Activated naive CD8-positive, alpha-beta T cell treated with anti-CD3 and anti-CD28 coated beads, Interleukin-2, amount 50 U/mL, for 16 hours (primary cell): ENCODE data around the gene ACTR5.
A peak's percentile ranks its signal among the peaks of the same experiment; 100 is the strongest.
"Not testable (repeated sequence)": the region's sequence is repeated elsewhere in the genome, so short reads cannot be mapped to it uniquely, and the experiment has no call there.

Experiments used
- DNase-seq: peaks from one replicate; pipeline ENCODE4 v3.0.0-alpha.2; 2020; ENCODE audit warnings: low read depth, low spot score

The ACTR5 gene

DNA sequence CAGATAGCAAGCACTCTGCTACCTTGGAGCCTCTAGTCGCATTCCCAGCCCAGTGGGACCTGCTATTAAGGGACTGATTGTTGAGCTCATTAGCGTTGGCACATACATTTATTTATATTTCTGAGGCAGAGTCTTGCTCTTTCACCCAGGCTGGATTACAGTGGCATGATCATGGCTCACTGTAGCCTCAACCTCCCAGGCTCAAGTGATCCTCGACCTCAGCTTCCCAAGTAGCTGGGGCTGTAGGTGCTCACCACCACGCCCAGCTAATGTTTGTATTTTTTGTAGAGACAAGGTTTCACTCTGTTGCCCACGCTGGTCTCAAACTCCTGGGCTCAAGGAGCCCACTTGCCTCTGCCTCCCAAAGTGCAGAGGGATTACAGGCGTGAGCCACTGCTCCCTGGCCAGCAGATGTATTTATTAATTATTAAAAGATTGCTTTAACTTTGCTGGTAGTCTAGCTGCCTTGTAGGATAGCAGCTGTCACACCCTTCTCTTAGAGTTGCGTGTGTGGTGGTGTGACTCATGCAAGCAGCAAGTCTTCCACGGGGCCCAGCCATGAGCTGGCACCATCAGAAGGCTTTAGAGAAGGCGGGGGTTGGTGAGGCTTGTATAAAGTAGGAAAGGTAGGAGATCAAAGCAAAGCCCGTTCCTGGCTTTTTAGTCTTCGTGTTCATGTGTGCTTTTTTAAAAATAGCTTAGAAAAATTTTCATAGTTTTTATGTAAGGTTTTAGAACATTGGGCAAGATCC, 16.5 kb downstream of the ACTR5 start:
- DNase-seq, result peak; percentile 21

DNA sequence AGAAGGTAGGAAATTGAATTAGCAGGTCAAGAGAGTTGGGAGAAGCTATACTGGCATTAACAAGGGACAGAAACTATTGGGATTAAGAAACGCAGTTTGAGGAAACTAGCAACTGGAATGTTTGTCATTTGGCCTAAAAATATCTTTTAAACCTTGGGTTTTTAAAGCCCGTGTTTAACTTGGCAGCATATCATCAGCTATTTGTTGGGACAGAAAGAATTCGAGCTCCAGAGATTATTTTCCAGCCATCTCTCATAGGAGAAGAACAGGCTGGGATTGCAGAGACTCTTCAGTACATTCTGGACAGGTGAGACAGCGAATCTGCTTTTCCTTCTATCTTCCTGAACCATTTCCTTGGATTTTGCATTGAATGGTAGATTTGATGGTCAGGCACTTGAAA, 17.8 kb downstream of the ACTR5 start:
- no peak for DNase-seq

DNA sequence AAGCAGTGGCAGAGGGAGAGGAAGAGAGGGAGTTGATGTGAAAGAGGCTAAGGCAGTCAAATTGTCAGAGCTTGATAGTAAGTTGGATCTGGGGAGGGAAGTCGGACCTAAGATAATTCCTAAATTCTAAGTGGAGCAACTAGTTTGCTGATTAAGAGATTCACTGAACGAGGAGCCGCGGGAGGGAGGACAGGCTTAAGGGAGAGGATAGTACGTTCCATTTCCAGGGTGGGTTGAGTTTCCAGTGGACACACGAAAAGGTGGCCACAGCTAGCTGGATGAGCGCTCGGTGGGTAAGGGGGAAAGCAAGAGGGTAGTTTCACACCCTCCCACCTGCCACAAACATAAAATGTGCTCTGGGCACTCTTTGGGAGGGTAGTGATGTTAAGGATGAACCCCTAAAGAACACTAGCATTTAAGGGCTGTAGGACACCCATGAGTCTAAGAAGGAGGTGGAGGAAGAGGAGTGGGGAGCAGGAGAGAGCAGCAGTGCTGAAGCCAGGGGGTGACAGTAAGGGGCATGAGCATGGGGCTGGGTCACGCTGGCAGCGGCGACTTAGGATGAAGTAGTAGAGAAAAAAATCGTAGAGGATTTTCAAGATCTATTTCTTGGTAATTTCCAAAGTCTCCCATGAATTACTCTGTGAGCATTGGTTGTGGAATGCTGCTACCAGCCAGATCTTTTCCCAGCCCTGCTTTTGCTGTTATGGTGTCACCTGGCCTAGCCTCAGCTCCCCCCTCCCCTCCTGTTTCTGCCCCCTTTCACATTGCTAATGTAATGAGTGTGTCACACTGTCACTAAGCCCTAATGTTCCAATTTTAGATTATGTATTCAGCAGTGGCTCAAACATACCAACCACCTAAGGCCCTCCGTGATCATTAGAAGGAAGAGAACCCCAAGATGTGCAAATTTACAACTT, 21.4 kb downstream of the ACTR5 start:
- no peak for DNase-seq

DNA sequence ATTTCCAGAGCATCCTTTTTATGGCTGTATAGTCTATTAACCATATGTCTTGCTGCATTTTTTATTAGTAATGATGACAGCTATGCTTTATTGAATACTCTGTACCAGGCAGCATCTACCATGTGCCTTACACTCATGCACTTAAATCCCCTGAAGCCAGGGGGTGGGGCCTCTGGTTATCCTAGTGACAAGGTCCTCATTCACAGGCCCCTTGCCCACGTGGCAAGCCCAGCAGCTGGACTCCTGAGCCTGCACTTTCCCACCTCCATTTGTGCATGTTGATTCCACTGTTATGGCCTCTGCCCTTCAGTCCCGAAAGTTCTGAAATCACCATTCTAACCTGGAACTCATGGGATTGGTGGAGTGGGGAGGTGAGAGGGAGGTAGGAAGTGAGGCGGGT, 22.3 kb downstream of the ACTR5 start:
- no peak for DNase-seq

DNA sequence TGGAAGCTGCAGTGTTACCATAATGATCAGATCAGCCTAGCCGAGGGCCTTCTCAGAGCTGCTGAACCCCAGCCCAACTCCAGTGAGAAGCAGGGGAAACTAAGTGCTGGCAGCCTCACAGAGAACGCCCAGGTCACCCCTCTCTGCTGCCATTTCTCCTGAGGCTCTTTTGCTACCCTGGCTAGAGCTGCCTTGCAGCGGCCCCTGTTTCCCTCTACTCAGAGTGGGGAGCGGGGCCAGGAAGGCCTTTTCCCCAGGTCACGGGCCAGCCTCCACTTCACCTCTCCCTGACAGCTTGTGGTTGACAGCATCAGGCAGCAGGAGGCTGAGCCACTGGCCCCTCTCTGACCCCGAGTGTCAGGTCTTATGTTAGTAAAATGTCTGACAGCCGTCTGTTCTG, 22.7 kb downstream of the ACTR5 start:
- DNase-seq, result no peak

DNA sequence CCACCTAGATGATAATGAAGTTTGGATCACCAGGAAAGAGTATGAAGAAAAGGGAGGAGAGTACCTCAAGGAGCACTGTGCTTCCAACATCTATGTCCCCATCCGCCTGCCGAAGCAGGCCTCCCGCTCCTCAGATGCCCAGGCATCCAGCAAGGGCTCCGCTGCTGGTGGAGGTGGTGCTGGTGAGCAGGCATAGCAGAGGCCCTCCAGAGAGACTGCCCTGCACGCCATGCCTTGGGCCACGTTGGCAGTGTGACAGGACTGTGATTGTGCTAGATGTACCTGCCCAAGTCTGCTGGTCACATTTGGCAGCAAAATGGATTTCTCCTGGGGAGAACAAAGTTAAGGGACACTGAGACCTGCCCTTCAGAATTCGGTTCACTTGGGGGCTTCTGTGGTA, 23.4 kb downstream of the ACTR5 start:
- DNase-seq, result no peak

DNA sequence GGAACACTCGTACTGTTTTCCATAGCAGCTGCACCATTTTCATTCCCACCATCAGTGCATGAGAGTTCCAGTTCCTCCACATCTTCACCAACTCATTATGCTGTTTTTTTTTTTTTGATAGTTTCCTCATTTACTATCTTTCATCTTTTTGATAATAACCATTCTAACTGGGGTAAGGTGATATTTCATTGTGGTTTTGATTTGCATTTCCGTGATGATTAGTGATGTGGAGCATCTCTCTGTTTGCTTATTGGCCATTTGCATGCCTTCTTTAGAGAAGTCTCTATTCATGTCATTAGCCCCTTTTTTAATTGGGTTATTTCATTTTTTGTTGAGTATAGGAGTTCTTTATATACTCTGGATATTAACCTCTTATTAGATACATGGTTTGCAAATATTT, 25.9 kb downstream of the ACTR5 start:
- no peak for DNase-seq

DNA sequence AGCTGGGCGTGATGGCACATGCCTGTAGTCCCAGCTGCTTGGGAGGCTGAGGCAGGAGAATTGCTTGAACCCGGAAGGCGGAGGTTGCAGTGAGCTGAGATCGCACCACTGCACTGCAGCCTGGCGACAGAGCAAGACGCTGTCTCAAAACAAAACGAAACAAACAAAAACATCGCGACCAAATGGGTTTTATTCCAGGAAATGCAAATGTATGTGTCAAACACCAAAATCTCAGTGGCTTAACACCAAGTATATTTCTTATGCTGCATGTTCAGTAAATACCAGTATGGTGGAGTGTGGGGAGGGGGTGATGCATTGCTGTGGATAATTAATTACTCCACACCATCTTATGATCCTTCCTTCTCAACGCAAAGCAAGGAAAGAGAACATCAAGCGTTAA, 28.1 kb downstream of the ACTR5 start:
- no peak for DNase-seq

DNA sequence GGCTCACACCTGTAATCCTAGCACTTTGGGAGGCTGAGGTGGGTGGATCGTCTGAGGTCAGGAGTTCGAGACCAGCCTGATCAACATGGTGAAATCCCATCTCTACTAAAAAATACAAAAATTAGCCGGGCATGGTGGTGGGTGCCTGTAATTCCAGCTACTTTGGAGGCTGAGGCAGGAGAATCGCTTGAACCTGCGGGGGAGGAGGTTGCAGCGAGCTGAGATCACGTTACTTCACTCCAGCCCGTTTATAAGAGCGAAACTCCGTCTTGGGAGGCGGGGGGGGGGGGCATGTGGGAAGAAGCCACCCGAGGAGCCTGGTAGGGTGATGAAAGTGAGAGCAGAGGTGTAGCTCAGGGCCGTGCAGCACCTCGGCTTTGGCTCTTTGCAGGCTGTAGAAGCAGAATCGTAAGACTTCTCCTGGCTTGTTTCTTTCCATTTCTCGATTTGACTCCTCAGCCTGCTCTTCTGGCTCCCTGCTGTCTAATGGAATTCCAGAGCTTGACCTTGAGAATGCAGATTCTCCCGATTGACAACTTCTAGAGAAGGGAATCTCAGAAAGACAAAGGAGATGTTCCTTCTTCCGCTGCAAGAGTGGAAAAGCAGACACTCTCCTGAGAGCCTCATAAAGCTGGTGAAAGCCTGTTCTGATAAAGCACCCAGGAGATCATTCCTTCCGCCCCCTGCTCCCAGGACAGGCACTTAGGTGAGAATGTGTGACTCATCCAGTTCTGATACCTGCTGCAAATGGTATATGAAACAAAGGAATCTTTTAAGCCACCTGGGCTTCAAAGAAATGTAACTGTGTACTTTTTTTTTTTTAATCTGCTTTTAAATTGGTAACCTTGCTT, 31.2 kb downstream of the ACTR5 start:
- no peak for DNase-seq

DNA sequence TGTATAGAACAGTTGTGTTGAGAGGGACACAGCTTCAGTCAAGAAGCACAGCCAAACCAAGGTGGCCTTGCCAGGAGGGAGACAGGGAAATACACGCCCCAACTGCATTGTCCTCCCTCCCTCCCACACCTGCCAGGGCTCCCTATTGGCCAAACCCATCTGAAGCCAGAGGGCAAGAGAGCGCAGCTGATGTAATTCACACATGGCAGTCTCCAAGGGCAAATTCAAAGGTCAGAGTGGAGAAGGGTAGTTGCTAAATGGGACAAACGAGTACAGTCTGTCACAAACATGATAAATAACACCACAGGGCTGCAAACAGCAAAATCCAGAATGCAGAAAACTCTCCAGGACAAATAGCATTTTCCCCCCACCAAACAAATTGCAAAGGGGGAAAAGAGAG, 34.0 kb downstream of the ACTR5 start:
- no peak for DNase-seq

DNA sequence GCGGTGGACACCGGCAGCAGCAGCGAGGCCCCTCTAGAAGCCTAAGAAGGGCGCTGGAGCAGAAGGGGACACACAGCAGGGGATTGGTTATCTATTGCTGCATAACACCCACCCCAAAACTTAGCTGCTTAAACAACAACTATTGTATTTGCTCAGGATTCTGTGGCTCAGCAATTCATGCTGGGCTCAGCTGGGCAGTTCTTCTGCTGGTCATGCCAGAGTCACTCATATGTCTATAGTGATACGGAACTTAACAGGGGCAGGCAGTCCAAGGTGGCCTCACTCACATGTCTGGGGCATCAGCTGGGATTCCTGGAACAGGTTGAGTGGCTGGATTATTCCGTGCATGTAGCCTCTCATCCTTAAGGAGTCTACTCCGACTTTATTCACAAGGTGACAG, 39.6 kb downstream of the ACTR5 start:
- DNase-seq, result no peak

DNA sequence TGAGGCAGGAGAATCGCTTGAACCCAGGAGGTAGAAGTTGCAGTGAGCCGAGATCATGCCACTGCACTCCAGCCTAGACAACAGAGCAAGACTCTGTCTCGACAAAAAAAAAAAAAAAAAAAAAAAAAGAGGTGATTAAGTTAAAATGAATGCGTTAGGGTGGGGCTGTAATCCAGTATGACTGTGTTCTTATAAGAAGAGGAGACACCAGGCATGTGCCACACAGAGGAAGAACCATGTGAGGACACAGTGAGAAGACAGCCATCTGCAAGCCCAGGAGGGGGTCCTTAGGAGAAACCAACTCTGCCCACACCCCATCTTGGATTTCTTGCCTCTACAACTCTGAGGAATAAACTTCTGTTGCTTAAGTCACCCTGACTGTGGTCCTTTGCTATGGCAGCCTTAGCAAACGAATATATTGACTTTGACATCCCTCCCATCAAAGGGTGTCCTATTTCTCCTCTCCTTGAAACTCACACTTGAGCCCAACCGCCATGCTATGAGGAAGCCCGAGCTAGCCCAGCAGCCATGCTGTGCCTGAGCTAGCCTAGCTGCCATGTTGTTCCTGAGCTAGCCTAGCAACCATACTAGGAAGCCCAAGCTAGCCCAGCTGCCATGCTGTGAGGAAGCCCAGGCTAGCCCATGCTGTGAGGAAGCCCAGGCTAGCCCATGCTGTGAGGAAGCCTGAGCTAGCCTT, 41.4 kb downstream of the ACTR5 start:
- no peak for DNase-seq

DNA sequence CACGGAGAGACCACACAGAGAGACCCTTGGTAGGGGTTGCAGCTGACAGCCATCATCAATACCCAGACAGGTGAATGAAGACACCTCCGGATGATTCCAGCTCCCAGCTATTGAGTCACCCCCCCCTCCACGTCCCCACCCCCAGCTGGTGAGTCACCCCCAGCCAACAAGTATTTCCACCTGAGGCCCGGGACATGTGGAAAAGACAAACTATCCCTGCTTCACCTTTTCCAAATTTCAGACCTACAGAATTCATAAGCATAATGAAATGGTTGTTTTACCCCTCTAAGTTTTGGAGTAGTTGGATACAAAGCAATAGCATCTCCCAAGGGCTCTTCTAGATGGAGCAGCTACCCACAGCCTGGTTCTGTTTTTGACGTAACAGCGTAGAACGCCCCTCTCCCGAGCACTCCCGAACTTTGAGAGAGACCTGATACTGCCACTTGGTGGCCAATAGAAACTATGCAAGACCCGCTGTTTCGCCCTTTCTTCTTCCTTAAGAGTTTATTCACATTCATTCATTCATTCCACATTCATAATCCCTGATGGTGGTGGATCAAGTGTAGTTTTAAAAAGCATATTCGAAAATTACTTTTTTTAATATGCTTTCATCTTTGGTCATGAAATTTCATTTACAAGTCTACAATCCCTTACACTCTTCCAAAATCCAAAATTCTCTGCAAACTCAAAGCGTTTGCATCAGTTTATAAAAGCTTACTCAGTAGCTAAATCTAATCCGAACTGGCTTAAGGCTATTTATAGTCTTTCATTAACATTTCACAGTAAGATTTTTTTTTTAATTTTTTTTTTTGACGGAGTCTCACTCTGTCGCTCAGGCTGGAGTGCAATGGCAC, 42.2 kb downstream of the ACTR5 start:
- no peak for DNase-seq

DNA sequence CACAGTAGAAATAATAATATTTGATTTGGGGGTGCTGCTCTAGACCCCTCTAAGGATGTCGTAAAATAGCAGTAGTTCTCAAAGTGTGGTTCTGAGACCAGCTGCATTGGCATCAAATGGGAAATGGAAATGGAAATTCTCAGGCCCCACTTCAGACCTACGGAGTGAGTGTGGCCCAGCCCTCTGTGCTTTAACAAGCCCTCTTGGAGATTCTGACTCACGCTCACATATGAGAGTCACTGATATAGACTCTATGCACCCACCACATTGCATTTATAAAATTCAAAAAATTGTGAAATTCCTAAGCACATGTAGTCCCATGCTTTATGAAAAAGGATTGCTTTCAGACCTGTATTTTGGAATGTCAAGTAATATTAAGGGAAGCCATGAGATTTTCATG, 43.0 kb downstream of the ACTR5 start:
- no peak for DNase-seq

DNA sequence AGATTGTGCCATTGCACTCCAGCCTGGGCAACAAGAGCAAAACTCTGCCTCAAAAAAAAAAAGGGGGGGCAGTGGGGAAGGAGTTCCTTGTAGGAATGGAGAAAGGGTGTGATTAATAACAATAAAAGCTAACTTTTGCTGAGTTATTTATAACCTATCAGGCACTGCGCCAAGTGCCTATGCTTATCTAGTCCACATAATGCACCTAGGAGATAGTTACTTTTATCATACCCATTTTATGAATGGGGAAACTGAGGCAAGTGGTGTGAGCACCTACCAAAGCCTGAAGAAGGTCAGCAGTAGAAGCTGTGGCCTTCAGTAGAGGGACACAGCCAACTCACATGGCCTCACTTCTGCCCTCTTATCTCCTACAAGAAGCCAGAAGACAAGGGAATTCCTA, 43.7 kb downstream of the ACTR5 start:
- no peak for DNase-seq

DNA sequence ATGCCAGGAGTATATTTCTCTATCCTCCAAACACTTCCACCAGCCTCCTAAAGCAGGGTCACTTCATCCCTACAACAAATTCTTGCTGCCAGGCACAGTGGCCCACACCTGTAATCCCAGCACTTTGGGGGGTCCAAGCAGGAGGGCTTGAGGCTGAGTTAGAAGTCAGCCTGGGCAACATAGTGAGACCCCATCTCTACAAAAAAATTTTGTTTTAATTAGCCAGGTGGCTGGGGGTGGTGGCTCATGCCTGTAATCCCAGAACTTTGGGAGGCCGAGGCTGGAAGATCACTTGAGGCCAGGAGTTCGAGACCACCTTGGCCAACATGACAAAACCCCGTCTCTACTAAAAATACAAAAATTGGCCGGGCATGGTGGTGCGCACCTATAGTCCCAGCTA, 45.8 kb downstream of the ACTR5 start:
- not testable (repeated sequence) for DNase-seq

DNA sequence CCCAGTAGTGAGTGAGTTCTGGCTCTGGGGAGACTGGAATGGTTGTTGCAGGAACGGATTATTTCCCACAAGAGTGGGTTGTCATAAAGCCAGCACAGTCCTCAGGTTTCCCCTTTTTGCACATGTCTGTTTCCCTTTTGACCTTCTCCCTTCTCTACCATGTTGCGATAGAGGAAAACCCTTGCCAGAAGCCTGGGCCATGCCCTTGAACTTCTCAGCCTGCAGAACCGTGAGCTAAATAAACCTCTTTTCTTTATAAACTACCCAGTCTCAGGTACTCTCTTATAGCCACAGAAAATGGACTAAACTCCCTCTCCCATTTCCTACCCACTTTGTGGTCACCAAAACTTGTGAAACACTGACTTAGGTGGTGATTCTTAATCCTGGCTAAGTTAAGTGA, 50.0 kb downstream of the ACTR5 start:
- no peak for DNase-seq

DNA sequence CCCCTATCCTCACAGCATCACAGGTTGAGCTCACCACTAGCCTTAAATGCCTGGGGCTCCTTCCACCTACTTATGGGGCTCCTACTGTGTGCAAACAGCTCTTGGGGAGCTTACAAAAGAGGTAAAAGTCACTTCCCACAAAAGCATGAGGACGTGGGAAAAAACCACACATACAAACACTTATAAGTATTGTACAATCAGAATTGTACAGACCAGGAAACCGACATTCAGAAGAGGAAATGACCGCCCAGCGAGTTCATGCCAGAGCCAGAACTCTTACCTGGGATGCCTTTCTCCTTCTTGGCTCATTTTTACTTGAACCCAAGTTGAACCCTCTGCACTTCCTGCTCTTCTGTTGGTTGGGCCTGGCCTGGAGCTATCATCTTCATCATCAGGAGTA, 50.9 kb downstream of the ACTR5 start:
- DNase-seq, result no peak

DNA sequence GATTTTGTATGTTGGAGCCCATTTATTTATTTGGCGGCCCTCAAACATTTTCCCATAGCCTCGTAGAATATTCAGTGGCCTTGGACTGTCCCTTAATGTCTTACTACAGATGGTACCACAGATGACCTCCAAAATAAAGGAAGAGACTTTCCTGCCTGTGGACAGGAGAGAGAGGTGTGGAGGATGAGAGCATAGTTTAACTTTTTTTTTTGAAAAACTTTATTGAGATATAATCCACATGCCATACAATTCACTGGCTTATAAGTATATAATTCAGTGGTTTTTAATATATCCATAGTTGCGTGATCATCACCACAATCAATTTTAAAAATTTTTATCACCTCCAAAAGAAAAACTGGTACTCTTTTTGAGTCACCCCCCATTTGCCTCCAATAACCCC, 52.6 kb downstream of the ACTR5 start:
- DNase-seq, result no peak

DNA sequence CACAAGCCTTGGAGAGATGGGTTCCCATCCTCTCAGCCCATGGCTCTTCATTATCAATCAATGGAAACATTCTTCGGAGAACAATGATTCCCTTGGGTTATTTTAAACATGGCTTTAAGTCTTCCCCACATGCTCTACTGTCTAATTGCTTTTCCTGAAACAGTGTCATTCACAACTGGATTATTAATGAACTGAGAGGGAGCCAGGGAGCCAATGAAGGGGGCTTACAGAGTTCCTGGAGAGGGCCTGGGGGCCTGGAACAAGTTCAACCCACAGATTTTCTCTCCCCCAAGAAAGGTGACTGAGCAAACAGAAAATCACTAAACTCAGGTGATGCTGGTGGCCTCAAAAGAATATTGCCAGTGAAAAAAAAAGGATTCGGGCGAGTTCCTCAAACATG, 56.0 kb downstream of the ACTR5 start:
- no peak for DNase-seq
